SH-SY5Y (cell line): ENCODE measurements around the gene STX2.

Source experiments
- GATA2 ChIP-seq: IDR thresholded peaks from 2 replicates; pipeline ENCODE4 v1.6.1; 2011; ENCODE audit warnings: mild to moderate bottlenecking, low read depth, low read length
- GATA3 ChIP-seq: IDR thresholded peaks from 2 replicates; pipeline ENCODE4 v1.6.1; 2011; ENCODE audit warnings: low read depth, mild to moderate bottlenecking, low read length, moderate library complexity

- TF ChIP-seq GATA3 (no peak), GATA2 (no peak)
Observed at GRCh38 chr12:130787041-130787440, 52.0 kb downstream of the STX2 start.
